ENCODE measurements around the gene NQO1.

GRCh38 chr16:69718111-69718764 is 8.1 kb downstream of the NQO1 start:
- TF ChIP-seq POLR2A (IDR thresholded peaks at IDR 0.05; ENCODE audit: low read depth, low read length) (no peak), POLR2AphosphoS5 (IDR thresholded peaks at IDR 0.05; ENCODE audit: low read depth, low read length) (no peak), TAF1 (IDR thresholded peaks at IDR 0.05; ENCODE audit: low read depth, low read length) (no peak), PAX5 (IDR thresholded peaks at IDR 0.05; ENCODE audit: insufficient read depth, low read length, severe bottlenecking) (no peak), POU2F2 (IDR thresholded peaks at IDR 0.05; ENCODE audit: low read depth, low read length) (no peak)

Measured in GM12891 (cell line).